Endothelial cell (in vitro differentiated cells): ENCODE results near the gene FUT6. TPM values are rescaled to one million over a fixed set of nuclear protein-coding genes. Genes with fewer than 3 reads are reported as not detected.

ENCODE experiments used
- DNase-seq: peaks from one replicate; pipeline ENCODE4 v3.0.0; 2021; ENCODE audit warnings: low spot score
- H3K27ac Mint-ChIP-seq: one replicate; pipeline ENCODE4 v1.8.0; 2021; ENCODE audit warnings: mixed read lengths, inconsistent platforms; ENCODE audit not compliant: unreplicated experiment
- H3K27me3 Mint-ChIP-seq: one replicate; pipeline ENCODE4 v1.8.0; 2021; ENCODE audit warnings: mild to moderate bottlenecking, moderate library complexity, mixed read lengths, inconsistent platforms; ENCODE audit not compliant: unreplicated experiment
- H3K36me3 Mint-ChIP-seq: one replicate; pipeline ENCODE4 v1.8.0; 2021; ENCODE audit warnings: mild to moderate bottlenecking, low read depth, mixed read lengths, inconsistent platforms; ENCODE audit not compliant: unreplicated experiment
- H3K4me1 Mint-ChIP-seq: one replicate; pipeline ENCODE4 v1.8.0; 2021; ENCODE audit warnings: mild to moderate bottlenecking, mixed read lengths, inconsistent platforms; ENCODE audit not compliant: unreplicated experiment
- H3K4me3 Mint-ChIP-seq: one replicate; pipeline ENCODE4 v1.8.0; 2021; ENCODE audit warnings: mild to moderate bottlenecking, mixed read lengths, inconsistent platforms; ENCODE audit not compliant: unreplicated experiment
- H3K9me3 Mint-ChIP-seq: one replicate; pipeline ENCODE4 v1.8.0; 2021; ENCODE audit warnings: mixed read lengths, inconsistent platforms; ENCODE audit not compliant: unreplicated experiment
- total RNA-seq: library from RNA; stranded (reverse); fragmentation: NEBNext Ultra II Directional; extraction: Animal tissue kit (Norgen Biotek cat#: 25700); gene quantifications from one replicate; pipeline ENCODE4 v1.2.1, GENCODE V29; 2021; ENCODE audit not compliant: unreplicated experiment
- TF ChIP-seq, protein P1 (sequence below): fragments of 200-600 bp; sonication (generic); IDR thresholded peaks from one replicate; pipeline ENCODE4 v1.5.0; 2021; ENCODE audit warnings: antibody characterized with exemption; ENCODE audit not compliant: unreplicated experiment

The FUT6 gene
- total RNA-seq, 1 donor from 2014 or later, result 0.18 TPM

DNA sequence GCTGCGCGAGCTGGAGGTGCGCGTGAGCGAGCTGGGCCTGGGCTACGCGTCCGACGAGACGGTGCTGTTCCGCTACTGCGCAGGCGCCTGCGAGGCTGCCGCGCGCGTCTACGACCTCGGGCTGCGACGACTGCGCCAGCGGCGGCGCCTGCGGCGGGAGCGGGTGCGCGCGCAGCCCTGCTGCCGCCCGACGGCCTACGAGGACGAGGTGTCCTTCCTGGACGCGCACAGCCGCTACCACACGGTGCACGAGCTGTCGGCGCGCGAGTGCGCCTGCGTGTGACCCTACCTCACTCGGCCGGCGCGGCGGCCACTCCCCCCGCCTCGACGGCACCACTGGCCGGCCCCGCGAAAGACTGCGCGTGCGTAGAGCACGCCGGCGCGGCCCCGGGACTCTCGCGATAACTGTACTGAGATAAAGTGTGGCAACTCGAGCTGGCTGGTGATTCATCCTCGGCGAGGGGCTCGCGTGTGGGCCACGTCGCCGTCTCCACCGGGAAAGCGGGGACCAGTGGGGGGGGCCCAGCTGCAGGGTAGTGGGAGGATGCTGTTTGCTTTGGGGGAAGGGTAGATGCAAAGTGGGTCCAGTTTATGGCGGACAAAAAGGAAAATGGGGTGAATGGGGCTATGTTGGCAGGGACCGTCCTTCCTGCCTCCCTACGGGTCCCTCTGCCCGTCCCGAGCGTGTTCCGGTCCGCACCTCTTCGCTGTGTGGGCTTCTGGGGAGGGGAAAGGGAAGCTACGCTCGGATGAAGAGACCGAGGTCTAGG lies 11.4 kb downstream of the FUT6 start:
- no peaks in the 10 kb centered on the region for H3K36me3 Mint-ChIP-seq
- H3K4me1 Mint-ChIP-seq, result no peaks in the 10 kb centered on the region
- DNase-seq, result peak; percentile 98
- peak overlapping the region; percentile 90 for H3K4me3 Mint-ChIP-seq
- H3K27ac Mint-ChIP-seq, result peak overlapping the region; percentile 84
- H3K9me3 Mint-ChIP-seq, result no peaks in the 10 kb centered on the region
- H3K27me3 Mint-ChIP-seq, result peaks cover 7% of the 10 kb centered on the region
- TF ChIP-seq, protein P1, sequence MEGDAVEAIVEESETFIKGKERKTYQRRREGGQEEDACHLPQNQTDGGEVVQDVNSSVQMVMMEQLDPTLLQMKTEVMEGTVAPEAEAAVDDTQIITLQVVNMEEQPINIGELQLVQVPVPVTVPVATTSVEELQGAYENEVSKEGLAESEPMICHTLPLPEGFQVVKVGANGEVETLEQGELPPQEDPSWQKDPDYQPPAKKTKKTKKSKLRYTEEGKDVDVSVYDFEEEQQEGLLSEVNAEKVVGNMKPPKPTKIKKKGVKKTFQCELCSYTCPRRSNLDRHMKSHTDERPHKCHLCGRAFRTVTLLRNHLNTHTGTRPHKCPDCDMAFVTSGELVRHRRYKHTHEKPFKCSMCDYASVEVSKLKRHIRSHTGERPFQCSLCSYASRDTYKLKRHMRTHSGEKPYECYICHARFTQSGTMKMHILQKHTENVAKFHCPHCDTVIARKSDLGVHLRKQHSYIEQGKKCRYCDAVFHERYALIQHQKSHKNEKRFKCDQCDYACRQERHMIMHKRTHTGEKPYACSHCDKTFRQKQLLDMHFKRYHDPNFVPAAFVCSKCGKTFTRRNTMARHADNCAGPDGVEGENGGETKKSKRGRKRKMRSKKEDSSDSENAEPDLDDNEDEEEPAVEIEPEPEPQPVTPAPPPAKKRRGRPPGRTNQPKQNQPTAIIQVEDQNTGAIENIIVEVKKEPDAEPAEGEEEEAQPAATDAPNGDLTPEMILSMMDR, result no peak

- Mint-ChIP-seq H3K4me1 (no peaks in the 10 kb centered on the region), H3K4me3 (peak overlapping the region; percentile 91), H3K9me3 (no peaks in the 10 kb centered on the region), H3K27ac (peak overlapping the region; percentile 45), H3K36me3 (no peaks in the 10 kb centered on the region), H3K27me3 (peaks cover 7% of the 10 kb centered on the region)
- DNase-seq, result no peak
- TF ChIP-seq, protein P1, result no peak
These were observed 12.1 kb downstream of the FUT6 start for GRCh38 chr19:5827342-5827890.

GRCh38 chr19:5826531-5827341 lies 12.8 kb downstream of the FUT6 start:
- DNase-seq, result no peak
- Mint-ChIP-seq H3K4me3 (peak overlapping the region; percentile 91), H3K27me3 (peaks cover 7% of the 10 kb centered on the region), H3K4me1 (no peaks in the 10 kb centered on the region), H3K27ac (peak overlapping the region; percentile 45), H3K36me3 (no peaks in the 10 kb centered on the region), H3K9me3 (no peaks in the 10 kb centered on the region)
- TF ChIP-seq, protein P1, result no peak

DNA sequence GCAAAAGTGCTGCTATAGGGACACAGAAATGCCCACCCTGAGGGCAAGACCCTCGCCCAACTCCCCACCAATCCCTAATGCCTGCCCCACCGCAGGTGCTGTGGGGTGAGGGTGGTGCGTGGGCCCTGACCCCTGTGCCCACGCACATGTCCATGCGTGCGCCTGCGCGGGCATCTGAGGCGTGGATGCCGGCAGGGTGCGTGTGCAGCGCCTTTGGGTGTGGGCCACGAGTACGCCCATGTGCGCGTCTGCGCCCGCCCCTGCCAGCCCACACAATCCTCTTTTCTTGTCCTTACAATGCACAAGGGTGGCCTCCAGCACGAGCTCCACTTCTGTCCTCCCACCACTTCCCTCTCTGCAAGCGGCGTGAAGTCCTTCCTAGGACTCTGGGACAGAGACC lies 14.3 kb downstream of the FUT6 start:
- no peak overlapping the region for H3K4me3 Mint-ChIP-seq
- TF ChIP-seq, protein P1, result no peak
- peaks cover 10% of the 10 kb centered on the region for H3K27me3 Mint-ChIP-seq
- no peak for DNase-seq
- H3K36me3 Mint-ChIP-seq, result no peaks in the 10 kb centered on the region
- no peaks in the 10 kb centered on the region for H3K9me3 Mint-ChIP-seq
- H3K4me1 Mint-ChIP-seq, result no peaks in the 10 kb centered on the region
- H3K27ac Mint-ChIP-seq, result no peak overlapping the region
